Astrocyte of the spinal cord (primary cell): Measurements from ENCODE around the gene FBXO48.

Experiments
- DNase-seq: peaks from one replicate; pipeline ENCODE4 v3.0.0; 2011; ENCODE audit warnings: low read depth, low spot score
- H3K4me3 ChIP-seq: 2 replicates; pipeline ENCODE4 v1.5.1; 2011; ENCODE audit warnings: low read depth, mild to moderate bottlenecking, low read length, moderate library complexity
- CTCF ChIP-seq: IDR thresholded peaks from 2 replicates; pipeline ENCODE4 v1.5.1; 2012; ENCODE audit warnings: low read depth, mild to moderate bottlenecking, low read length, inconsistent platforms
- in situ Hi-C: cut with HindIII; loops from 2 replicates; pipeline ENCODE4 v1.10.0; 2017; ENCODE audit warnings: low sequenced_read_pairs

Gene FBXO48

GRCh38 chr2:68441179-68441993 lies 25.7 kb downstream of the FBXO48 start:
- H3K4me3 ChIP-seq = no peak overlapping the region

GRCh38 chr2:68438455-68439303 lies 28.4 kb downstream of the FBXO48 start:
- no peak for TF ChIP-seq CTCF
- in situ Hi-C loops = no loop called here
- H3K4me3 ChIP-seq = no peak overlapping the region
- DNase-seq = no peak

More at GRCh38 chr2:68441179-68441993, 25.7 kb downstream of the FBXO48 start:
- peak; percentile 85 for DNase-seq
- TF ChIP-seq CTCF = peak; percentile 80
- in situ Hi-C loops = no loop called here

GRCh38 chr2:68436270-68436669 lies 30.8 kb downstream of the FBXO48 start:
- DNase-seq = no peak
- in situ Hi-C loops = no loop called here
- no peak overlapping the region for H3K4me3 ChIP-seq
- TF ChIP-seq CTCF = no peak

- TF ChIP-seq CTCF = no peak
- no peak for DNase-seq
- H3K4me3 ChIP-seq = no peak overlapping the region
- in situ Hi-C loops = no loop called here
Observed at GRCh38 chr2:68435615-68436014, 31.5 kb downstream of the FBXO48 start.

GRCh38 chr2:68434981-68435380 lies 32.1 kb downstream of the FBXO48 start:
- H3K4me3 ChIP-seq = no peak overlapping the region
- TF ChIP-seq CTCF = no peak
- DNase-seq = no peak
- in situ Hi-C loops = no loop called here

GRCh38 chr2:68432696-68433658 lies 34.1 kb downstream of the FBXO48 start:
- no peak for TF ChIP-seq CTCF
- H3K4me3 ChIP-seq = no peak overlapping the region
- no peak for DNase-seq
- in situ Hi-C loops = no loop called here
